Ramos (cell line): ENCODE measurements around the gene STMP1.
"Not testable (repeated sequence)": the region's sequence is repeated elsewhere in the genome, so short reads cannot be mapped to it uniquely, and the experiment has no call there.

ENCODE experiments used
- in situ Hi-C: fragments of 300-500 bp; cut with MboI; formaldehyde crosslinking; loops from one replicate; pipeline ENCODE4 v1.14.3; 2022; ENCODE audit warnings: low sequenced_read_pairs; ENCODE audit not compliant: unreplicated experiment

Gene STMP1

DNA sequence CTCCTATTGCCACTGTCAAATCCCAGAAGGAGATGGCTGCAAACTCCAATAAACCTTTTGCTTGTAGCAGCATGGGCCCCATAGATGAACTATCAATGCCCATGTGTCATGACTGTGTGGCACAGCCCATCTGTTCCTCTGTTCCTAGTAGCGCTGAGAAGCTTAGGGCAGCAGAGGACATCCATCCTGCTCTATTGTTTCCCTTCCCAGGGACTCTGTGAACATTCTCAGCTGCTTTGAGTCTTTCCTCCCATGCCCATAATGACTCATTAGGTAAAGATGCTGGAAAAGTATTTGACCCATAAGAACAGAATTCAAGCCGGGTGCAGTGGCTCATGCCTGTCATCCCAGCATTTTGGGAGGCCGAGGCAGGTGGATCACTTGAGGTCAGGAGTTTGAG lies 28.3 kb downstream of the STMP1 start:
- in situ Hi-C loops: no loop called here

DNA sequence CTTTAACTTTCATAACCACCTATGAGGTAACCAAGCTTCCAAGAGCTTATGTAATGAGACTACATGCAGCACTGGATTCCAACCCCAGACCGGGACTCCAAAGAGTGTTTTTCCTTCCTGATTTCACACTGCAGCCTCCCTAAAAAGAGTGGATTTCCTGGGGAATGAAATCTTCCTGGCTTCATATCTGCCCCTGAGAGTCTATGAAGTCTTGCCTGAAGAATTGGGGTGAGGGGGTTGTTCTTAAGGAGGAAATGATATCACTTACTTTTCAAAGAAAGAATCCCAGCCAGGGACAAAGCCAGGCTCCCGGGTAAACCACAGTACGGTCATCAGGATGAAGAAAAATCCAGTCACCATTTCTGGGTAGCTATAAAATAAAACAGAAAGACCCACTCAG lies 29.7 kb downstream of the STMP1 start:
- in situ Hi-C loops: no loop called here

DNA sequence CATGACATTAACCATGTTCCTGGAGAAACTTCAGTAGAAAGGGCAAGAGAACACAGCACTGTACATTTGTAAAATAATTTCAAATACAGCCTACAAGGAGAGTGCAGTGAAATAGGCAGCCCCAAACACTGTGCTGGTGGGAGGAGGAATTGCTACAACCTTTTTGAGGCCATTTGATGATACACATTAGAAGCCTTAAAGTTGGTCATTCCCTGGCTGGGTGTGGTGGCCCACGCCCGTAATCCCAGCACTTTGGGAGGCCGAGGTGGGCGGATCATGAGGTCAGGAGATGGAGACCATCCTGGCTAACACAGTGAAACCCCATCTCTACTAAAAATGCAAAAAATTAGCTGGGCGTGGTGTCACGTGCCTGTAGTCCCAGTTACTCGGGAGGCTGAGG lies 30.3 kb downstream of the STMP1 start:
- in situ Hi-C loops: not testable (repeated sequence)

GRCh38 chr7:135693558-135693957 lies 31.2 kb downstream of the STMP1 start:
- in situ Hi-C loops: no loop called here

GRCh38 chr7:135697276-135698049 lies 35.1 kb downstream of the STMP1 start:
- in situ Hi-C loops: no loop called here

DNA sequence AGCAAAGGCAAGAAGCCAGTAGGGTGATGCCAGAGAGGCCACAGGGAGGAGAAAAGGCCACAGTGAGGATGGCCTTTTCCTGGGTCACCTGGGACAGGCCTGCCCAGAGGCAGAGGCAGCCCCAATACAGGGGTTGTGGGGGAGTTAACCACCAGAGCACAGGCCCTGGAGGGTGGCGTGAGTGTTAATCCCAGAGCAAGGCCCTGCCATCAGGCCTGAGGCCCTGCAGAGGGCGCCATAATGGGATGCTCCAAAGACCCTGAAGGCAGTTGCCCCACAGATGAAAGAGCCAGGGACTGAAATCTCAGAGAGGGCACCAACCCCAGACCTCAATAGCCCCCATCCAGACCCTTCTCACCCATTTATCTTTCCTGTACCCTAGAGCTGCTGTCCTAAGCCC lies 41.8 kb downstream of the STMP1 start:
- in situ Hi-C loops: no loop called here

DNA sequence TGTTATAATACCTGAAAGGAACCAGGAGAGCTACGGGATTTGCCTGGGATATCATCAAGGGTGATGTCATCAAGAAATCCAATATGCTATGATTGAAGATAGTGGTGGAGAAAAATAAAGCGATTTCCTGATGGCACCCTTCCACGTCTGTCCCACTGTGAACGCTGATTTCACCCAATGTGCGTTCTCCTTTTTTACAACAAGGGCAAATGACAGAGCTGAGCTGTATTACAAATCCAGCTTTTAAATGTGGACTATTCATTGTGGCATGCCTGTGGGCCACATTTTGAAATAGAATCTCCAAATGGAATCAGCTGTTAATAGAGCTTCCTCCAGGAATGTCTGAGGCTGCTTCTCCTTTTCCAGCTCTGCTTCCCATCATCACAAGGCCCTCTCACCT lies 42.4 kb downstream of the STMP1 start:
- in situ Hi-C loops: no loop called here

DNA sequence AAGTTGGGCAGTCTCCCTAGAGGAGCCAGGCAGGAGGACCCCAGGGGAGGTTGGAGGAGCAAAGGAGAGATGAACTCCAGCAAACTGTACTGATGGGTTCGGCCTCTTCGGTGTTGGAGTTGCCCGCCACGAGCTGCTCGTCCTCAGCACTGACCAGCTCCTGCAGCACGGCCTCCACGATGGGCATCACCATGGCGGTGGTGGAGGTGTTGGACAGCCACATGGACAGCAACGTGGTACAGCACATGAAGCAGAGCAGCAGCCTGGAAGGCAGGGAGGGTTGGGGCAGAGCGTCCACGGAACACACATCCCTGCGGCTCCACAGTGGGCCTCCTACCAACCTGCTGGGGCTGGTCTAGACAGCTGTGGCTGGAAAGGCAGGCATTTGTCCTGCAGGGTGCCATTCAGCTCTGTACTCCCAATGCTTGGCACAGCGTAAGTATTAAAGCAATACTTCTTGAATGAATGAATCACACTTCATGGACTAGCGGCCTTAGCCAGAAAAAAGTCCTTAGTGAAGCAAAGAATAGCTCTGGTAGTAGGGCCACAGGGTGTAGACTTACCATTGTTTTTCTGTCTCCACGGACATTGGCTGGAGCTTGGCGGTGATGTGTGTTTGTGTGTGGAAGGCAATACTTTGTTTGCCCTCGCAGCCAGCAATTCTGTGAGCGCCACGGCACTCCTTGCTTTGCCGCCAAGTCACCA lies 43.9 kb downstream of the STMP1 start:
- in situ Hi-C loops: no loop called here

- in situ Hi-C loops: no loop called here
Measured at GRCh38 chr7:135706858-135707569, 44.7 kb downstream of the STMP1 start.

GRCh38 chr7:135707570-135707966 lies 45.3 kb downstream of the STMP1 start:
- in situ Hi-C loops: no loop called here

- in situ Hi-C loops: no loop called here
Measured at GRCh38 chr7:135708041-135708440, 45.7 kb downstream of the STMP1 start.

DNA sequence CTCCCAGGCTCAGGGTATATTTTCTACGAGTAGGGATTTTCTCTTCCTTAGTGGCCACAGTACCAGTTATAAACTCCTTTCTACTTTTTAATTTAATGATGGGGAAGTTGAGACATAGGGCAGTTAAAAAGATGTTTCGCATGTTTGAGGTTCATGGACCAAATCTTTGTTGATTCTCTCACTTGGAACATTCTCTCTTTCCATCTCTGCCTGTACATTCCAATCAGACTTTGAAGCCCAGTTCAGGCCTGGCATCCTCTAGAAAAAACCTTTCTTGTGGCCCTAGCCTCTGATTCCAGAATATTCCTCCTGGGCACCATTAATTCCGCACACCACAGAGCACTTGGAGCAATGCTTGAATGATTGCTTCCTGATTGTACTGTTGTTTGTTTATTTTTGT lies 47.2 kb downstream of the STMP1 start:
- in situ Hi-C loops: no loop called here

DNA sequence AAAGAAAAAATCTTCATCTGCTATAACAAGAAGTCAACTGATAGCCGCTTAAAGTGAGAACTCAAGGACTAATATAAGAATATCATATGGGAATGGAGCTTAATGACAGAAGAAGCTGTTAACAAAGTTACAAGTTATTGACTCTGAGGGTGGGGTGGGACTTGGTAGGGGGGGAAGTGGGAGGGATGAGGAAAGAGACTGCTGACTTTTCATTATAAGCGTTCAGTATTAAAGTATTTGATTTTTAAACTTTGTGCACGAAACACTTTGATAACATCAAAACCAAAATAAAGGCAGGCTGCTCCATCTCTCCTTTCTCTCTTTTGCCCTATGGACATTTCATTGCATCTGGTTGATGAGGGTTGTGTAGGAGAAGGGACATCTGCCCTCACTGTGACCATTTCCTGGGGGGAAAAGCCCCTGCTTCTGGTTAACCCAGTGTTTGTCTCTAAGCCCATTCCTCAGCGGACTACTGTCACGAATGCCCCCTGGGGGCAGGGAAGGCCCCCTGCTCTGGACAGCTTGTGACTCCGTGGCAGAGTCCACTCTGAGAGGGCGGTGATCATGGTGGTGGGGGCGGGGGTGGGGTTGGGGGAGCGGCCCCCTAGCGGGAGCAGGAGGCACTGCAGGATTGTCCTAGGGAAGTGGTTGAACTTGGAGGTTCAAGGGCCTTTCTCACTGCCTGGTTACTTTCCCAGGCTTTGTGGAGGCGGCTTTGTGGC lies 48.3 kb downstream of the STMP1 start:
- in situ Hi-C loops: no loop called here

DNA sequence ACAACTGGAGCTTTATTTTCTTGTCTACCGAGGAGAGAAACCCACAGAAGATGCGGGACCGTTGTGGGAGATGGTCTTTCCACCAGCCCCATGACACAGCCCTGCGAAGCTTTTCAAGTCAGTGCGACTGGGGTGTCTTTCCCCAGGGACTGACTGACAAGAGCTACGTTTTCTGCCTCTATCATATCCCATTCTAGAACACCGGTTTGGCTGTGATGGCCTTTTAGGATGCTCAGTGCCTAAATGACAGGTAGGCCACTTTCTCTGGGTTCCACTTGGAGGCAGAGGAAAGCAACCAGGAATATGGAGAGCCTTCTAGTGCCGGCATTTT lies 48.8 kb downstream of the STMP1 start:
- in situ Hi-C loops: no loop called here

- in situ Hi-C loops: no loop called here
Measured at GRCh38 chr7:135712182-135712782, 50.0 kb downstream of the STMP1 start.

- in situ Hi-C loops: no loop called here
Measured at GRCh38 chr7:135712796-135713195, 50.5 kb downstream of the STMP1 start.

DNA sequence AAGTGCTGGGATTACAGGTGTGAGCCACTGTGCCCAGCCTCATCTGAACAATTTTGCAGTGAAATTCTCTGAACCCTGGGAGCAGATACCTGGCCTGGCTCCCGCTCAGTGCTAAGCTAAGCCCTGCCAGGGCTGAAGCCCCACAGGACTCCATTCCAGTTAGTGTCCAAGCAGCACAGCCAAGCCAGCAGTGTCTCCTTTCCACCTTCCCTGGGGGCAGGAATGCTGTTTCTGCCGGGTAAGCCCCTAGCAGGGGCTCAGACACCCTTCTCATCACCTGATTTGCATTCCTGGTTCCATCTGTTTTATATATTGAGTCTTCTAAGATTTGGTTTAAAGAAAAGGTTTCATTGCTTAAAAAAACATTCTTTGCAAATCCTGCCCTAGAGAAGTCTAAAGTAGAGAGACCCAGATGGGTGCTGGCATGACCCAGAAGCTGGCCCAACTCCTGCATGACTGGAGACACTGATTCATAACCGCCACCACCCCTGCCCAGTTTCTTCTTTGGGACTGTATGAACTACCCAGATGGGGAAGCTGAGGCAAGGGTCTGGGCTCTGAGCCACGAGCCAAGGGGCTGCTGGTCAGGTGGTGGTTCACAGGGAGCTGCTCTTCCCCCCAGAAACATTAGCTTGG lies 51.6 kb downstream of the STMP1 start:
- in situ Hi-C loops: no loop called here

DNA sequence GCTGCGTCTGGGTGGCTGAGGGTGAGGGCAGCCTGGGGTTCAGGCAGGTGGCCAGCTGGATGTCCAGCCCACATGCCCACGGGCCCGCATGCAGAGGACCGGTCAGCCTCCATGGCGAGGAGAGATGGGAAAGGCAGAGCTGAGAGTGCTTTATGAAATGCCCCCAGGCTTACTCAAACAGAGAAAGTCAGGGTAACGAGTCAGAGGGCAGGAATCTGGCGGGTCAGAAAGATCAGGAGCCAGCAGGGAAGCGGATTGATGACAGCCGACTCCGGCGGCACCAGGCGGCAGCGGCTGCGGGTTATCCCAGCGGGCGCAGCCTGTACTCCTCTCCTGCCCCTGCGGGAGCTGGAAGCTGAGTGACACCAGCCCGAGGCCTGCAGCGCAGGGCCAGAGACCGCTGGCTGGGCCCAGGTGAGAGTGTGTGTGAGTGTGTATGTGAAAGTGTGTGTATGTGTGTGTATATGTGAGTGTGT lies 52.3 kb downstream of the STMP1 start:
- in situ Hi-C loops: no loop called here

DNA sequence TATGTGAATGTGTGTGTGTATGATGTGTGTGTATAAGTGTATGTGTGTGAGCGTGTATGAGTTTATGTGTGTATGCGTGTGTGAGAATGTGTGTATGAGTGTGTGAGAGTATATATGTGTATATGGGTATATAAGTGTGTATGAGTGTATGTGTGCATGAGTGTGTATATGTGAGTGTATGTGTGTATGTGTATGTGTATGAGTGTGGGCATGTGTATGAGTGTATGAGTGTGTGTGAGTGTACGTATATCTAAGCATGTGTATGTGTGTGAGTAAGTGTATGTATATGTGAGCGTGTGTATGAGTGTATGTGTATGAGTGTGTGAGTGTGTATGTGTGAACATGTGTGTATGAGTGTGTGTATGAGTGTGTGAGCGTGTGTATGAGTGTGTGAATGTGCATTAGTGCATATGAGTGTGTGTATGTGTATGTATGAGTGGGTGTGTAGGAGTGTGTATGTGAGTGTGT lies 52.8 kb downstream of the STMP1 start:
- in situ Hi-C loops: no loop called here

DNA sequence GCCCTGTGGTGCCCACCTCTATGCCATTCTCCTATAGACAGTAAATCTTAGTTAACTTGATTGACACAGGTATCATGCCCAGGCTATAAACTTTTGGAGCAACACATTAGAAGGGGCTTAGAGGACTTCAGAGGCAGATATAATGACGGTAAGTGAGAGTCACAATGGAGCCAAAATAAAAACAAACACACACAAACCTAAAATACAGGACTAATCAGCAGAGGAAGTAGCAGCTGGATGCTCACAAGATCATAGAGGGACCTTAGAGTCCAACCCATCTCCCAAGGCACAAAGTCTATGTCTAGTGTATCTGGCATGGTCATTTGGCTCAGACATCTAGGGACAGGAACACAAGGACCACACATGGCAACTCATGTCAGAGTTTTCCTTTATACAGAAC lies 53.4 kb downstream of the STMP1 start:
- in situ Hi-C loops: no loop called here
